Lung (tissue), 12 donors: ENCODE measurements around the gene ZNF891. TPM values are rescaled to one million over a fixed set of nuclear protein-coding genes. Genes with fewer than 3 reads are reported as not detected.

Experiments used
- ATAC-seq: fragments of 200-7000 bp; cut with Tn5 transposase; one replicate; pipeline ENCODE4 v1.9.1; 2020; ENCODE audit warnings: moderate number of reproducible peaks; ENCODE audit not compliant: insufficient read depth, low FRiP score
- DNase-seq, 3 donors: peaks; one replicate each; pipeline ENCODE4 v3.0.0-alpha.2; 2013 to 2017
- H3K27ac ChIP-seq, 2 donors: one replicate each; pipeline ENCODE4 v1.5.1; 2013; ENCODE audit warnings: mild to moderate bottlenecking in 2 of 2, moderate library complexity in 2 of 2, control low read depth in 1 of 2, inconsistent platforms in 1 of 2, low read depth in 1 of 2, low read length in 1 of 2
- H3K27me3 ChIP-seq, 3 donors: one replicate each; pipeline ENCODE4 v1.5.1; 2013; ENCODE audit warnings: low read length in 2 of 3; ENCODE audit not compliant: control insufficient read depth in 3 of 3, insufficient read depth in 3 of 3
- H3K36me3 ChIP-seq, 4 donors: one replicate each; pipeline ENCODE4 v1.5.1; 2013; ENCODE audit warnings: low read length in 4 of 4, mild to moderate bottlenecking in 1 of 4, moderate library complexity in 1 of 4; ENCODE audit not compliant: control insufficient read depth in 4 of 4, insufficient read depth in 4 of 4
- H3K4me1 ChIP-seq, 5 donors: one replicate each; pipeline ENCODE4 v1.5.1; 2013; ENCODE audit warnings: low read length in 5 of 5, mild to moderate bottlenecking in 2 of 5, moderate library complexity in 1 of 5; ENCODE audit not compliant: control insufficient read depth in 5 of 5, insufficient read depth in 5 of 5
- H3K4me3 ChIP-seq: one replicate; pipeline ENCODE4 v1.5.1; 2013; ENCODE audit warnings: mild to moderate bottlenecking, control low read depth, moderate library complexity
- H3K9ac ChIP-seq, 2 donors: one replicate each; pipeline ENCODE4 v1.5.1; 2013; ENCODE audit warnings: low read length in 2 of 2, control low read depth in 1 of 2; ENCODE audit not compliant: insufficient read depth in 1 of 2
- H3K9me3 ChIP-seq, 4 donors: one replicate each; pipeline ENCODE4 v1.5.1; 2013; ENCODE audit warnings: low read length in 3 of 4, mild to moderate bottlenecking in 1 of 4, moderate library complexity in 1 of 4; ENCODE audit not compliant: control insufficient read depth in 4 of 4, insufficient read depth in 3 of 4
- WGBS, 2 donors: extraction: QIAGEN DNeasy Blood & Tissue Kit; methylation state at CpG; one replicate each; pipeline ENCODE4 v1.1.7; 2013; 5-methylcytosine and 5-hydroxymethylcytosine counted together
- polyA plus RNA-seq, 2 donors: library from polyadenylated mRNA; stranded (reverse); fragments of 200-250 nt; gene quantifications; one replicate each; pipeline ENCODE4 v1.2.1, GENCODE V29; 2013
- total RNA-seq, 2 donors: library from RNA; depleted of rRNA in 1 of 2; stranded (reverse); fragments of >200 nt in 1 of 2; gene quantifications; one replicate each; pipeline ENCODE4 v1.2.1, GENCODE V29; 2014 to 2021
- TF ChIP-seq, protein P1 (sequence below): IDR thresholded peaks from 2 replicates; pipeline ENCODE4 v1.5.1; 2012; ENCODE audit warnings: mild to moderate bottlenecking; ENCODE audit errors: control extremely low read depth, extremely low read depth
- donor health status: control.
- donor health status: control.
- donor health status: Bipolar disorder and iron deficiency.
- donor health status: healthy.
- donor health status: DM: yes; HTN: yes; CAD: no.

Gene ZNF891
- total and polyA plus RNA-seq, 4 donors = 0.26 to 6.2 (median 1.1) TPM

DNA sequence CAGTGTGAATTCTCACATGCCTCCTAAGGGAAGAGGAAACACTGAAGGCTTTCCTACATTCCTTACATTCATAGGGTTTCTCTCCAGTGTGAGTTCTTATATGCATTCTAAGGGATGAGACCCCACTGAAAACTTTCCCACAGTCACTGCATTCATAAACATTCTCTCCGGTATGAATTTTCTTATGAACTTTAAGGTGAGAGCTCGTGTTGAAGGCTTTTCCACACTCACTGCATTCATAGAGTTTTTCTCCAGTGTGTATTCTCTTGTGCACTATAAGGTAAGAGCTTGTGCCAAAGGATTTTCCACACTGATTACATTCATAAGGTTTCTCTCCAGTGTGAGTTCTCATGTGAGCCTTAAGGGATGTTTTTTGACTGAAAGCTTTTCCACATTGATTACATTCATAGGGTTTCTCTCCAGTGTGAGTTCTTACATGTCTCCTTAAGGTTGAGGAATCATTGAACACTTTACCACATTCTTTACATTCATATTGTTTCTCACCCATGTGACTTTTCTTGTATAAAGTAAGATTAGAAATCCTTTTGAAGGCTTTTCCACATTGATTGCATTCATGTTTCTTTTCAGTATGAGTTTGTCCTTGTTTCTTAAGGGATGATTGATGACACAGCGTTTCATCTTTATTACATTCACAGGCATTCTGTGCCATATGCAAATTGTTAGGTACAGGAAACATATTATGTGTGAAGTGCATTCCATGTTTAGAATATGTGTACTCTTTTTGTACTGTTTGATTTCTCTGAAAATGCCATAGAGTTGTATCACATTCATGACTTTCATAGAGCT, 9.5 kb downstream of the ZNF891 start:
- Histone ChIP-seq H3K4me3 (no peak overlapping the region), H3K27me3 (no peaks in the 10 kb centered on the region), H3K4me1 (no peaks in the 10 kb centered on the region), H3K36me3 (peaks cover 4 to 71% (median 60%) of the 10 kb centered on the region in 4 donors), H3K9me3 (peaks cover 32 to 83% (median 62%) of the 10 kb centered on the region in 4 donors), H3K27ac (no peak overlapping the region), H3K9ac (no peak overlapping the region)
- DNase-seq = no peak
- ATAC-seq = no peak
- 93 to 96% methylated on average over 3 of the region's 3 CpGs for WGBS, 2 donors
- TF ChIP-seq, protein P1, sequence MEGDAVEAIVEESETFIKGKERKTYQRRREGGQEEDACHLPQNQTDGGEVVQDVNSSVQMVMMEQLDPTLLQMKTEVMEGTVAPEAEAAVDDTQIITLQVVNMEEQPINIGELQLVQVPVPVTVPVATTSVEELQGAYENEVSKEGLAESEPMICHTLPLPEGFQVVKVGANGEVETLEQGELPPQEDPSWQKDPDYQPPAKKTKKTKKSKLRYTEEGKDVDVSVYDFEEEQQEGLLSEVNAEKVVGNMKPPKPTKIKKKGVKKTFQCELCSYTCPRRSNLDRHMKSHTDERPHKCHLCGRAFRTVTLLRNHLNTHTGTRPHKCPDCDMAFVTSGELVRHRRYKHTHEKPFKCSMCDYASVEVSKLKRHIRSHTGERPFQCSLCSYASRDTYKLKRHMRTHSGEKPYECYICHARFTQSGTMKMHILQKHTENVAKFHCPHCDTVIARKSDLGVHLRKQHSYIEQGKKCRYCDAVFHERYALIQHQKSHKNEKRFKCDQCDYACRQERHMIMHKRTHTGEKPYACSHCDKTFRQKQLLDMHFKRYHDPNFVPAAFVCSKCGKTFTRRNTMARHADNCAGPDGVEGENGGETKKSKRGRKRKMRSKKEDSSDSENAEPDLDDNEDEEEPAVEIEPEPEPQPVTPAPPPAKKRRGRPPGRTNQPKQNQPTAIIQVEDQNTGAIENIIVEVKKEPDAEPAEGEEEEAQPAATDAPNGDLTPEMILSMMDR = no peak

DNA sequence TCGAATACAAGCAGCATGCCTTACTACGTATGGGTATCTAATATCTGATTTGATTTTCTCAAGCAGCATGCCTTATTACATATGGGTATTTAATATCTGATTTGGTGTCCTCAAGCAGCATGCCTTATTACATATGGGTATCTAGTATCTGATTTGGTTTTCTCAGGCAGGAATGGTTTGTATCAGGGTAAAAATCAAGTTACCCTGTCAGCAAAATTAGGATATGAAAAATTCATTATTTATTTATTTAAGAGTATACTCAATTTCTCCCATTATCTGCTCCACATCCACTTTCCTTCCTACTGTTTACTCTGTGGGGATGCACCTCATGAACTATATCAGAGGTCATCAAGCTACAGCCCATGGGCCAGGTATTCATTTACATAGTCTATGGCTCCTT, 21.9 kb downstream of the ZNF891 start:
- Histone ChIP-seq H3K4me3 (no peak overlapping the region), H3K9ac (no peak overlapping the region), H3K27ac (no peak overlapping the region), H3K27me3 (no peaks in the 10 kb centered on the region), H3K9me3 (peaks cover 21 to 73% (median 58%) of the 10 kb centered on the region in 4 donors), H3K36me3 (peaks cover 13 to 61% (median 41%) of the 10 kb centered on the region in 4 donors), H3K4me1 (no peaks in the 10 kb centered on the region)
- ATAC-seq = no peak
- TF ChIP-seq, protein P1 = no peak
- no peak for DNase-seq
- WGBS, 2 donors = 99 to 100% methylated on average over 2 of the region's 2 CpGs

DNA sequence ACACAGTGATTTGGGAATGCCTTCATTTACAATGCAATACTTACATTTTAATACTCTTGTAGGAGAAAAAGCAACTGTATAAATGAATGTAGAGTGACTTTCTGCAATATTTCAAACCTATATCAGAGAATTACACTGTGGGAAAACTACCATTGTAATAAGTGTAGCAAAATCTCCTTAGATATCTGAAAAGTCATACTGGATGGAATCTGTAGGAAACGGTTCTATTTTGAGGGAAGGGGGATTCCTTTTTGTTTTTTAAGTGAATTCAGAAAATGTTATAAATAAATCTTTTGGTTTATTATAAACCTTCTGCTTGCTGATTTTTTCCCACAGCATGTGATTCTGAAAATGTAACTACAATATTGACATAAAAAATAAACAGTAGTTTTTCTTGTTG, 23.0 kb downstream of the ZNF891 start:
- Histone ChIP-seq H3K4me1 (no peaks in the 10 kb centered on the region), H3K27ac (no peak overlapping the region), H3K9me3 (peaks cover 18 to 71% (median 64%) of the 10 kb centered on the region in 4 donors), H3K36me3 (peaks cover 14 to 70% (median 47%) of the 10 kb centered on the region in 4 donors), H3K27me3 (no peaks in the 10 kb centered on the region), H3K4me3 (no peak overlapping the region), H3K9ac (no peak overlapping the region)
- DNase-seq (no peak), ATAC-seq (no peak)
- WGBS, 2 donors = 98 to 100% methylated on average over 1 of the region's 1 CpG
- TF ChIP-seq, protein P1 = no peak
